ENCODE measurements around the gene CDC5L. TPM values are rescaled to one million over a fixed set of nuclear protein-coding genes. Genes with fewer than 3 reads are reported as not detected.
"Not testable (repeated sequence)": the region's sequence is repeated elsewhere in the genome, so short reads cannot be mapped to it uniquely, and the experiment has no call there.

CDC5L gene
- total RNA-seq (2014; rRNA removed; shearing (Covaris generic)), result 22.6 and 23.5 TPM in 2 replicates
- 13.6 and 16.2 TPM in 2 replicates for polyA plus RNA-seq (2015; cell fraction: cytosol; rRNA removed)
- polyA plus RNA-seq (2015; cell fraction: nucleus; rRNA removed), result 33.4 and 33.9 TPM in 2 replicates

- peak; percentile 99 for DNase-seq (ENCODE audit: low read depth)
Measured at GRCh38 chr6:44387346-44388134, at the start of gene CDC5L. Gene CDC5L, plus strand, starts transcription at chr6:44387706. Its CDS starts 118 bp downstream, at chr6:44387824.

- DNase-seq (ENCODE audit: low read depth), result peak; percentile 59
Measured at GRCh38 chr6:44338228-44339122, 49.0 kb upstream of the CDC5L start.

GRCh38 chr6:44339301-44339700 lies 48.2 kb upstream of the CDC5L start:
- DNase-seq (ENCODE audit: low read depth), result no peak

GRCh38 chr6:44339763-44340625 lies 47.5 kb upstream of the CDC5L start:
- DNase-seq (ENCODE audit: low read depth), result peak; percentile 78

GRCh38 chr6:44341095-44341890 lies 46.2 kb upstream of the CDC5L start:
- no peak for DNase-seq (ENCODE audit: low read depth)

GRCh38 chr6:44342052-44342451 lies 45.5 kb upstream of the CDC5L start:
- no peak for DNase-seq (ENCODE audit: low read depth)

- no peak for DNase-seq (ENCODE audit: low read depth)
Measured at GRCh38 chr6:44342489-44342888, 45.0 kb upstream of the CDC5L start, which contains the start of gene SPATS1. Gene SPATS1, plus strand, starts transcription at chr6:44342650. Its CDS starts 446 bp downstream, at chr6:44343096.

GRCh38 chr6:44346818-44347217 lies 40.7 kb upstream of the CDC5L start:
- not testable (repeated sequence) for DNase-seq (ENCODE audit: low read depth)

GRCh38 chr6:44349904-44350649 lies 37.4 kb upstream of the CDC5L start:
- DNase-seq (ENCODE audit: low read depth), result no peak

- not testable (repeated sequence) for DNase-seq (ENCODE audit: low read depth)
Measured at GRCh38 chr6:44350650-44350994, 36.9 kb upstream of the CDC5L start.

GRCh38 chr6:44352259-44352658 lies 35.2 kb upstream of the CDC5L start:
- DNase-seq (ENCODE audit: low read depth), result no peak

- DNase-seq (ENCODE audit: low read depth), result peak; percentile 40
Measured at GRCh38 chr6:44353336-44353735, 34.2 kb upstream of the CDC5L start.

GRCh38 chr6:44355640-44356039 lies 31.9 kb upstream of the CDC5L start:
- DNase-seq (ENCODE audit: low read depth), result no peak

- DNase-seq (ENCODE audit: low read depth), result no peak
Measured at GRCh38 chr6:44356487-44356886, 31.0 kb upstream of the CDC5L start.

GRCh38 chr6:44359973-44360372 lies 27.5 kb upstream of the CDC5L start:
- DNase-seq (ENCODE audit: low read depth), result no peak

- DNase-seq (ENCODE audit: low read depth), result no peak
Measured at GRCh38 chr6:44361947-44362346, 25.6 kb upstream of the CDC5L start.

GRCh38 chr6:44363377-44363926 lies 24.1 kb upstream of the CDC5L start:
- no peak for DNase-seq (ENCODE audit: low read depth)

GRCh38 chr6:44366781-44367180 lies 20.7 kb upstream of the CDC5L start:
- DNase-seq (ENCODE audit: low read depth), result no peak

GRCh38 chr6:44367681-44368080 lies 19.8 kb upstream of the CDC5L start:
- DNase-seq (ENCODE audit: low read depth), result peak; percentile 44
